ENCODE measurements around the gene ING5. TPM values are rescaled to one million over a fixed set of nuclear protein-coding genes. Genes with fewer than 3 reads are reported as not detected.

ING5 gene
- total RNA-seq, 1 experiment from 2014 or later = 28.6 TPM

GRCh38 chr2:241753493-241753892 lies 51.7 kb downstream of the ING5 start:
- TF ChIP-seq, protein P1, sequence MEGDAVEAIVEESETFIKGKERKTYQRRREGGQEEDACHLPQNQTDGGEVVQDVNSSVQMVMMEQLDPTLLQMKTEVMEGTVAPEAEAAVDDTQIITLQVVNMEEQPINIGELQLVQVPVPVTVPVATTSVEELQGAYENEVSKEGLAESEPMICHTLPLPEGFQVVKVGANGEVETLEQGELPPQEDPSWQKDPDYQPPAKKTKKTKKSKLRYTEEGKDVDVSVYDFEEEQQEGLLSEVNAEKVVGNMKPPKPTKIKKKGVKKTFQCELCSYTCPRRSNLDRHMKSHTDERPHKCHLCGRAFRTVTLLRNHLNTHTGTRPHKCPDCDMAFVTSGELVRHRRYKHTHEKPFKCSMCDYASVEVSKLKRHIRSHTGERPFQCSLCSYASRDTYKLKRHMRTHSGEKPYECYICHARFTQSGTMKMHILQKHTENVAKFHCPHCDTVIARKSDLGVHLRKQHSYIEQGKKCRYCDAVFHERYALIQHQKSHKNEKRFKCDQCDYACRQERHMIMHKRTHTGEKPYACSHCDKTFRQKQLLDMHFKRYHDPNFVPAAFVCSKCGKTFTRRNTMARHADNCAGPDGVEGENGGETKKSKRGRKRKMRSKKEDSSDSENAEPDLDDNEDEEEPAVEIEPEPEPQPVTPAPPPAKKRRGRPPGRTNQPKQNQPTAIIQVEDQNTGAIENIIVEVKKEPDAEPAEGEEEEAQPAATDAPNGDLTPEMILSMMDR (IDR thresholded peaks at IDR 0.05; ENCODE audit: insufficient read depth in 1 of 2, low read depth in 1 of 2, low read length in 1 of 2, severe bottlenecking in 1 of 2, unreplicated experiment in 1 of 2) = no peak

DNA sequence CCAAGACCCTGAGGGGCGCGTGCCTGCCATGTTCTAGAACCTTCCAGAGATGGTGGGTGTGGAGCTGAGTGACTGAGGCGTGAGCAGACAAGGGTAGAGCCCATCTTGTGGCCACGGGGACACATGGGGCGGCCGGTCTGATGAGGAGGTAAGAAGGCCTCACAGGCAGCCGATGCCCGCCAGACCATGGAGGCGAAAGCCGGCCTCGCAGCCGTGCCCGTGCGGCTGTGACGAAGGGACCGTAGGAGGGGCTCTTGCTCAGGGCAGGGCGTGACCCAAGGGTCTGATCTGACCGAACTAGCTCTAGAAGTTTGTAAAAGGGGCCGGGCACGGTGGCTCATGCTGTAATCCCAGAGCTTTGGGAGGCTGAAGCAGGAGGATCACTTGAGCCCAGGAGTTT lies 52.2 kb downstream of the ING5 start:
- no peak overlapping the region for H3K4me3 ChIP-seq (ENCODE audit: low read depth, low read length)
- TF ChIP-seq, protein P1 (IDR thresholded peaks at IDR 0.05; ENCODE audit: insufficient read depth in 1 of 2, low read depth in 1 of 2, low read length in 1 of 2, severe bottlenecking in 1 of 2, unreplicated experiment in 1 of 2) = no peak
- H3K36me3 Mint-ChIP-seq (ENCODE audit: insufficient read depth, unreplicated experiment) = peaks cover 24% of the 10 kb centered on the region
- no peaks in the 10 kb centered on the region for H3K27me3 ChIP-seq (replicated peaks; ENCODE audit: control insufficient read depth, insufficient read depth, low read length)
- no peaks in the 10 kb centered on the region for H3K9me3 Mint-ChIP-seq (ENCODE audit: unreplicated experiment)
- ChIA-PET POLR2A (no interaction called here), CTCF (no interaction called here)
- H3K9me3 ChIP-seq = no peaks in the 10 kb centered on the region
- no peaks in the 10 kb centered on the region for H3K4me1 Mint-ChIP-seq (ENCODE audit: low read depth, unreplicated experiment)
- no TSS peak for BruUV-seq (replicated peaks)
- no peak overlapping the region for H3K27ac Mint-ChIP-seq (ENCODE audit: unreplicated experiment)
- no peaks in the 10 kb centered on the region for H3K36me3 ChIP-seq (ENCODE audit: control insufficient read depth, insufficient read depth, low read length)
- DNase-seq = no peak
- H3K27me3 Mint-ChIP-seq (ENCODE audit: insufficient read depth, unreplicated experiment) = no peaks in the 10 kb centered on the region
- no peak overlapping the region for H3K4me3 Mint-ChIP-seq (ENCODE audit: unreplicated experiment)
- intact Hi-C loops (cut with micrococcal nuclease; ENCODE audit: unreplicated experiment) = no loop called here
- H3K4me1 ChIP-seq = no peaks in the 10 kb centered on the region

More at GRCh38 chr2:241753493-241753892, 51.7 kb downstream of the ING5 start:
- Histone ChIP-seq H3K36me3 (ENCODE audit: control insufficient read depth, insufficient read depth, low read length) (no peaks in the 10 kb centered on the region), H3K4me1 (no peaks in the 10 kb centered on the region), H3K4me3 (ENCODE audit: low read depth, low read length) (no peak overlapping the region), H3K27me3 (replicated peaks; ENCODE audit: control insufficient read depth, insufficient read depth, low read length) (no peaks in the 10 kb centered on the region), H3K9me3 (no peaks in the 10 kb centered on the region)
- Mint-ChIP-seq H3K27me3 (ENCODE audit: insufficient read depth, unreplicated experiment) (no peaks in the 10 kb centered on the region), H3K9me3 (ENCODE audit: unreplicated experiment) (no peaks in the 10 kb centered on the region), H3K4me1 (ENCODE audit: low read depth, unreplicated experiment) (no peaks in the 10 kb centered on the region), H3K36me3 (ENCODE audit: insufficient read depth, unreplicated experiment) (peaks cover 28% of the 10 kb centered on the region), H3K4me3 (ENCODE audit: unreplicated experiment) (no peak overlapping the region), H3K27ac (ENCODE audit: unreplicated experiment) (no peak overlapping the region)
- CTCF ChIA-PET = no interaction called here
- no peak for DNase-seq
- POLR2A ChIA-PET = no interaction called here
- intact Hi-C loops (cut with micrococcal nuclease; ENCODE audit: unreplicated experiment) = no loop called here
- BruUV-seq (replicated peaks) = no TSS peak

DNA sequence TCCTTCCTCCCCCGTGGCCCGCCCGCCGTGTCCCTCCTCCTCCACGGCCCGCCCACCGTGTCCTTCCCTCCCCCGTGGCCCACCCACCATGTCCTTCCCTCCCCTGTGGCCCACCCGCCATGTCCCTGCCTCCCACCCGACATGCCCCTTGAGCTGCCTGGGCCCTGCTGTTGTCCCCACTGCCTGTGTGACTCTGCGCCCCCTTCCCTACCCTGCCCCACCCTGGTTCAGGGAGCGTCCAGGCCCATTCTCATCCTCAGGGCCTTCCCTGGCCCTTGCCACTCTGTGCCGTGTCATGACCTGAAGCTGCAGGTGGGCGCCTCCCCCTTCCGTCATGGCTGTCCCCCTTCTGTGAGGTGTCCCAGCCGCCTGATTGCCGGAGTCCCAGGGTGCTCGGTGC lies 53.3 kb downstream of the ING5 start:
- Histone ChIP-seq H3K4me3 (ENCODE audit: low read depth, low read length) (no peak overlapping the region), H3K4me1 (no peaks in the 10 kb centered on the region), H3K9me3 (no peaks in the 10 kb centered on the region), H3K27me3 (replicated peaks; ENCODE audit: control insufficient read depth, insufficient read depth, low read length) (no peaks in the 10 kb centered on the region), H3K36me3 (ENCODE audit: control insufficient read depth, insufficient read depth, low read length) (no peaks in the 10 kb centered on the region)
- Mint-ChIP-seq H3K4me1 (ENCODE audit: low read depth, unreplicated experiment) (peaks cover 6% of the 10 kb centered on the region), H3K9me3 (ENCODE audit: unreplicated experiment) (no peaks in the 10 kb centered on the region), H3K27ac (ENCODE audit: unreplicated experiment) (no peak overlapping the region), H3K27me3 (ENCODE audit: insufficient read depth, unreplicated experiment) (no peaks in the 10 kb centered on the region), H3K36me3 (ENCODE audit: insufficient read depth, unreplicated experiment) (peaks cover 16% of the 10 kb centered on the region), H3K4me3 (ENCODE audit: unreplicated experiment) (no peak overlapping the region)
- no peak for DNase-seq
- BruUV-seq (replicated peaks) = no TSS peak
- TF ChIP-seq, protein P1 (IDR thresholded peaks at IDR 0.05; ENCODE audit: insufficient read depth in 1 of 2, low read depth in 1 of 2, low read length in 1 of 2, severe bottlenecking in 1 of 2, unreplicated experiment in 1 of 2) = no peak
- intact Hi-C loops (cut with micrococcal nuclease; ENCODE audit: unreplicated experiment) = no loop called here
- ChIA-PET POLR2A (no interaction called here), CTCF (no interaction called here)
